GM23338 (cell line): ENCODE data around the gene GRIK5.

Experiments used
- CTCF ChIP-seq, 2 experiments: fragments of 200-600 bp in 1 of 2; sonication (generic) in 1 of 2; conservative IDR thresholded peaks; 2 replicates each; pipeline versions ENCODE4 v1.5.1 to v1.6.1; 2016 to 2017; ENCODE audit warnings: antibody characterized with exemption in 2 of 2, low read depth in 2 of 2, mild to moderate bottlenecking in 2 of 2, moderate library complexity in 1 of 2
- ETS1 ChIP-seq: IDR thresholded peaks from 2 replicates; pipeline ENCODE4 v1.6.1; 2016; ENCODE audit warnings: antibody characterized with exemption
- EZH2 ChIP-seq: fragments of 200-600 bp; sonication (generic); IDR thresholded peaks from one replicate; pipeline ENCODE4 v1.8.0; 2017; ENCODE audit warnings: antibody characterized with exemption, mild to moderate bottlenecking, low read depth; ENCODE audit not compliant: unreplicated experiment
- EZH2phosphoT487 ChIP-seq: fragments of 200-600 bp; sonication (generic); IDR thresholded peaks from one replicate; pipeline ENCODE4 v1.8.1; 2018; ENCODE audit warnings: antibody characterized with exemption; ENCODE audit not compliant: unreplicated experiment
- POLR2AphosphoS5 ChIP-seq: IDR thresholded peaks from 2 replicates; pipeline ENCODE4 v1.6.1; 2016; ENCODE audit warnings: antibody characterized with exemption, low read depth

- TF ChIP-seq EZH2phosphoT487 (no peak), EZH2 (no peak), ETS1 (no peak), CTCF (conservative IDR thresholded peaks at IDR 0.05; ENCODE audit: low read depth in 2 of 2) (no peak), POLR2AphosphoS5 (no peak)
Observed at GRCh38 chr19:41956621-41957020, 113.4 kb downstream of the GRIK5 start.
